ENCODE measurements around the gene ADGRD2. TPM values are rescaled to one million over a fixed set of nuclear protein-coding genes. Genes with fewer than 3 reads are reported as not detected.
A peak's percentile ranks its signal among the peaks of the same experiment; 100 is the strongest.

ADGRD2 gene
- total RNA-seq, 1 experiment from 2014 or later, result 1.5 TPM

DNA sequence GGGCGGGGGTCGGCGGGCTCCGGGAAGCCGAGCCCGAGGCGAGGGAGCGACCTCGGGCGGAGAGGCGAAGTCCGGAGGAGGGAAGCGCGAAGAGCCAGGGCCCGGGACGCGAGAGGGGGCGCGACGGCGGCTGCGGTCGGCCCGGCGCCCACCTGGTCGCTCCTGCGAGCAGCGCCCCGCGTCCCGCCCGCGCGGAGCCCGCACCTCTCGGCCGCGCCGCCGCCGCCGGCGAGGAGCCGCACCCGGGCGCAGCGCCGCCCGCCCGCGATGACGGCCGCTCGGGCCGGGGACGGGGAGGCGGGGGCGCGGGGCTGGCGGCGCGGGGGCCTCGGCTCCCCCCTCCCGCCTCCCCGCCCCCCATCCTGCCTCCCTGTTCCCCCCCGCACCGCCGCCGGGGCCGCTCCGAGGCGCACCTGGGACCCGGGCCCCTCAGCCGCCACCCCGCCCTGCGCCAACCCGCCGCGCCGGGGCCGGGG is 54.3 kb downstream of the ADGRD2 start:
- Histone ChIP-seq H3K27me3 (ENCODE audit: insufficient read depth, low read length) (peaks cover 33% of the 10 kb centered on the region), H3K4me2 (ENCODE audit: insufficient read depth, insufficient read length, low read length) (peak overlapping the region; percentile 30)
- H3K27ac Mint-ChIP-seq, result no peak overlapping the region

More for the DNA sequence above, 54.3 kb downstream of the ADGRD2 start:
- H2AK5ac ChIP-seq (ENCODE audit: insufficient read length, low read length), result no peak overlapping the region
- no peaks in the 10 kb centered on the region for H3K9me3 ChIP-seq (ENCODE audit: control insufficient read depth, low read depth, low read length)
- no peak overlapping the region for H2BK120ac ChIP-seq (ENCODE audit: low read depth, low read length, poor library complexity, severe bottlenecking)
- Mint-ChIP-seq H3K9me3 (peaks cover 0 to 8% of the 10 kb centered on the region in 2 experiments; a peak in 3 of 5 replicates), H3K4me1 (peaks cover 6 to 32% of the 10 kb centered on the region in 2 experiments), H3K27me3 (ENCODE audit: low read depth) (peaks cover 62% of the 10 kb centered on the region), H3K36me3 (ENCODE audit: insufficient read depth in 1 of 3, low read depth in 3 of 3) (peaks cover 0 to 2% (median 0%) of the 10 kb centered on the region in 3 experiments; a peak in 1 of 7 replicates), H3K4me3 (peak overlapping the region in 1 of 2 experiments; percentile 58; a peak in 1 of 5 replicates)
- no peak overlapping the region for H3K27ac ChIP-seq (ENCODE audit: insufficient read length, low read depth, low read length)
- H3K23ac ChIP-seq (ENCODE audit: insufficient read length, low read depth, low read length), result no peak overlapping the region
- H3K4me1 ChIP-seq (ENCODE audit: insufficient read depth, low read length), result peaks cover 4% of the 10 kb centered on the region; the same call in 1 of the 2 replicates
- H4K8ac ChIP-seq (replicated peaks; ENCODE audit: insufficient read length, low read depth, low read length), result no peak overlapping the region
- H2BK15ac ChIP-seq (ENCODE audit: low read depth, low read length), result no peak overlapping the region
- no peaks in the 10 kb centered on the region for H3K79me1 ChIP-seq (ENCODE audit: insufficient read depth, low read depth, low read length, poor library complexity, severe bottlenecking)
- H2AFZ ChIP-seq (ENCODE audit: low read length), result no peak overlapping the region
- TF ChIP-seq CTCF (conservative IDR thresholded peaks at IDR 0.05), result no peak
- H3K18ac ChIP-seq (ENCODE audit: insufficient read length, low read depth, low read length), result no peak overlapping the region
- DNase-seq, result no peak
- WGBS (ENCODE audit: extremely low coverage, insufficient read length, low lambda C conversion rate), result no CpG with 5 or more reads among the region's 81 CpGs
- no peak overlapping the region for H3K14ac ChIP-seq (ENCODE audit: insufficient read depth, low read length)
- no peak overlapping the region for H3K4ac ChIP-seq (ENCODE audit: low read depth, low read length)
- H4K91ac ChIP-seq (ENCODE audit: insufficient read length, low read depth, low read length), result no peak overlapping the region
- H2BK20ac ChIP-seq (ENCODE audit: low read depth, low read length, poor library complexity, severe bottlenecking), result no peak overlapping the region
- H3K23me2 ChIP-seq (ENCODE audit: insufficient read length, low read depth, low read length, poor library complexity, severe bottlenecking), result peaks cover 6% of the 10 kb centered on the region
- no peak overlapping the region for H3T11ph ChIP-seq (ENCODE audit: low read length)
- no peaks in the 10 kb centered on the region for H3K79me2 ChIP-seq (ENCODE audit: insufficient read depth, low read length)
- H3K56ac ChIP-seq (ENCODE audit: insufficient read length, low read depth, low read length), result no peak overlapping the region
- H3K9ac ChIP-seq (ENCODE audit: extremely low read depth, insufficient read length, low read length), result no peak overlapping the region
- H4K5ac ChIP-seq (ENCODE audit: insufficient read length, low read depth, low read length), result no peak overlapping the region
- no peak overlapping the region for H2BK12ac ChIP-seq (ENCODE audit: insufficient read length, low read depth, low read length)
- no peaks in the 10 kb centered on the region for H4K20me1 ChIP-seq (ENCODE audit: control insufficient read depth, insufficient read depth, insufficient read length)
- no peak overlapping the region for H2BK5ac ChIP-seq (ENCODE audit: insufficient read length, low read length)

Data from H9 (cell line).